ENCODE measurements around the gene DEK.

Gene DEK

DNA sequence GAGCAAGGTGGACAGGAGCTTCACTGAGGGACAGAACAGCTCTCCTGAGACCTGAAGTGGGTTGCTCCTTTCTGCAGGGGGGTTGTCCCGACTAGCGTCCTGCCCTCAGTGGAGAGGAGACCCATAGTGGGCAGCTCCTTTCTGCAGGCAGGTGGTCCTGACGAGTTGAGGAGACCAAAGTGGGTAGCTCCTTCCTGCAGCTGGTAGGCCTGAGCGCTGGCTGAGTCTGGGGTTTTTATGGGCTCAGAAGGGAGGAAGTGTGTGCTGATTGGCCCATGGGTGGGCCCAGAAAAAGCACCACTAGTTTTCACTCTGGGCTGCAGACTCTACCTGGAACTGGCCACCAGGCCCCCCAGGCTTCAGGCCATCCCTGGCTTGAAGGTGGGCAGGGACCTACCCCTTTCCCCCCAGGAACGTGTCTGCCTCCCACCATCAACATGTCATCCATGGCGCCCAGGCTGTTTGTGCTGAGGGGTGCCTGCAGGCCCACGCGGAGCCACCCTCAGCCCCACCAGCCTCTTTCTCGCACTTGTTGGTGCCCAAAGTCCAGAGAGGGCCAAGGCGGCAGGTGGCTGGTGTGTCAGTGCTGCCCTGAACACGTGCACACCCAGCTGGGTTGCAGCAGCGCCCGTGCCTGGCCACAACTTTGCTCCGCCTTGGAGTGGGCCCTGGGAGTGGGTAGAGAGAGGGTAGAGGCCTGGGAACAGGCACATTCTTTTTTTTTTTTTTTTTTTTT lies 1.6 kb upstream of the DEK start:
- no peak for DNase-seq (ENCODE audit: low spot score)

DNA sequence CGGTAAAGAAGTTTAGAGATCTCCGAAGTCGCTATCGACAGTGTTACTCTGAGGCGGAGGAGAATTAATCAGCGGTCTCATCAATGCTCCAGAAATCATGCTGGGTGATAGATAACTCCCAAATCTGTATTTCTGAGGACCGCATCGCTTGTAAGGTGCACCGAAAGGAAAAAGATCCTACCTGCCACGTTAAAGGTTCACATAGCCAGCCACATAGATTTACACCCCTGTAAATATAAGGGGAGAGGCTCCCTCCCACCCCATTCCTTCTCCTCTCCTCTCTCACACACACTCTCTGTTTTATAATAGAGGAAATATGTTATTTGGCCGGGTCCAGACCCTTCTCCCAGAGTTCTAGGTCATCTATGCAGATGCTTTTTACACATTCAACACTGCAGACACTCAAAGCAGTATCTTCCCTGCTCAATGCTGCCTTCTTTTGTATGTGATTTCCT lies 620 bp upstream of the DEK start:
- no peak for DNase-seq (ENCODE audit: low spot score)

DNA sequence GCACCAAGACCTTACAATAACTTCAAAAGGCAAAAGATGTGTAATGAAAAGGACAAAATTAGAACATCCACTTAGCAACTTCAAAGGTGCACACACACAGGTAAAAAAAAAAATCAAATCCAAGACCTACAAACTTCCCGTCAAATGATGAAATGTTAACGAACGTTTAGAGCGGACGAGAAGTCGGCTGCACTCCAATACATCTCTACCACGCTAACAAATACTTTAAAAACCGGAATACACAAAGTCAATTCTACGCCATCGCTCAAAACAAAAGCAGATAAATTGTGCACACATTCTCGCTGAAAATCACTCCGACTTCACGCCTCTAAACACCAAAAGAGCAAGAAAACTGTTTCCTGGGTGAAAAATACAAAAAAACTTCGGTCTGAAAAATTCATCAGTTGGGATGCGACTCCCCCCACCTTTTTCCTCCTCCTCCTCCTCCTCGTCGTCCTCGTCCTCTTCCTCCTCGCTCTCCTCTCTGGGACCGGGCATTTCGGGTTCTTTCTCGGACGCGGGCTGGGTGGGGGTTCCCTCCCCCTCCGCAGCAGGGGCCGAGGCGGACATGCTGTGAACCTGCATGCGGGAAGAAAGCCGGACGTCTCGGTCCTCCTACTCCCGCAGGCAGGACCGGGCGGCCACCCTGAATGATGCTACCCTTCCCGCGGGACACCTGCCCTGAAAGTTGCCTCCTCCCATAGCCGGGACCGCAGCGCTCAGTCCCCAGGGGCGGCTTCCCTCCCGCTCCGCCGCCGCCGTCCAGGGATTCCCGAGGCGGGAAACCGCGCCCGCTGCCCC lies 712 bp downstream of the DEK start:
- no peak for DNase-seq (ENCODE audit: low spot score)

DNA sequence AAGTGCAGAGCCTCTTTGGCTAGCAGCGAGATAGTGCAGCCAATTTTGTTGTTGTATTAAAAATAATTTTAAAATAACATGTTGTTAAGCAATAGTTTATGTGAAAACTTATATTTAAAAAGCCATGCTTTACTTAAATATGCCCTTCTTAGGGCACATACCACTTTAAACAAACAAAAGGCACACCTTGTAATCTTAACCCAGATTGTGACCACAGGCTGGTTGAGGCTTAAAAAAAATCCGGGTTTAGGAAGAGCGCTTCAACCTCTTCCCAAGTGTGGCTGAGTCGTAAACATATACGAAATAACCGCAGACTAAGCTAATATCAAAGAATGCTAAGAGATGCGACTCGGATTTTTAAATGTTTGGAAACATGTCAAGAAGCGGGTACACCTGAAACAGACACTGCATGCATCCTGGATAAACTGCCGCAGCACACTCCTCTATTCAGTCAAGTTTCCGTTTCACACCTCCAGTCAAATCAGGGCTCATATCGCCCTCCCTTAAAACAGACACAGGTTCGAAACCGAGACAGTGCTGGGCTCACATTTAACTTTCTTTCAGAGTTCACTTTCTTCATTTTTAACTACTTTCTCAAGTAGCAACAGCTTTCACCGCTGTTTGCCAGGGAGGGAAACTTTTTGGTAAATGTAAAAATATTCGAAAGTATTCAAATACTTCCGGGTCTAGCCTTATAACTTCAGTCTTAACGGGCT lies 1.5 kb downstream of the DEK start:
- DNase-seq (ENCODE audit: low spot score) = no peak

DNA sequence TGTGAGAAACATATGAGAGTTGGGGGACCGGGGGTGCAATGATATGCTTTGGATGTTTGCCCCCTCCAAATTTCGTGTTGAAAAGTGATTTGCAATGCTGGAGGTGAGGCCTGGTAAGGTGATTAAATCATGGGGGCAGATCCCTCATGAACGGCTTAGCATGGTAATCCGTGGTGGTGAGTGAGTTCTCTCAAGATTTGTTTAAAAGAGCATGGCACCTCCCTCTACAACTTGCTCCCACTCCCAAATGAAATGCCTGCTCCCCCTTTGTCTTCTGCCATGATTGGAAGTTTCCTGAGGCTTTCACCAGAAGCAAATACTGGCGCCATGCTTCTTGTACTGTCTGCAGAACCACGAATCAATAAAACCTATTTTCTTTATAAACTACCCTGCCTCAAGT lies 2.5 kb downstream of the DEK start:
- no peak for DNase-seq (ENCODE audit: low spot score)

DNA sequence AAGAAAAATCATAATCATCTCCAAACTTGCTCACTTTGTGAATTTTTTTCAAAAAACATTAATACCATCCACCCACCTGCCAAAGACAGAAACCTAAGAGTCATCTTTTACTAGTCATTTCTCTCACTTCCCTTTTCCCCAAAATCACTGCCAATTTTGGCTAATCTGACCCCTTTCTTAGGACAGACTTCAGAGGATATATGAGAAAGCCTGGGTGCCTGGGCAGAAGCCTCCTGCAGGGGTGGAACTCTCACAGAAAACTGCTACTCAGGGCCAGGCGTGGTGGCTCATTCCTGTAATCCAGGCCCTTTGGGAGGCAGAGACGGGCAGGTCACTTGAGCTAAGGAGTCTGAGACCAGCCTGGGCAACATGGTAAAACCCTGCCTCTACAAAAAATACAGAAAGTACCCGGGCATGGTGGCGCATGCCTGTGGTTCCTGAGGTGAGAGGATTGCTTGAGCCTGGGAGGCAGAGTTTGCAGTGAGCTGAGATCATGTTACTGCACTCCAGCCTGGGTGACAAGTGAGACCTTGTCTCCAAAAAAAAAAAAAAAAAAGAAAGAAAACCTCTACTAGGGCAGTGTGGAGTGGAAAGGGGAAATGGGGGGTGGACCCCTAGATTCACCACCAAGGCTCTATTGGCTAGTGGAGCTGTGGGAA lies 3.8 kb downstream of the DEK start:
- DNase-seq (ENCODE audit: low spot score) = no peak

DNA sequence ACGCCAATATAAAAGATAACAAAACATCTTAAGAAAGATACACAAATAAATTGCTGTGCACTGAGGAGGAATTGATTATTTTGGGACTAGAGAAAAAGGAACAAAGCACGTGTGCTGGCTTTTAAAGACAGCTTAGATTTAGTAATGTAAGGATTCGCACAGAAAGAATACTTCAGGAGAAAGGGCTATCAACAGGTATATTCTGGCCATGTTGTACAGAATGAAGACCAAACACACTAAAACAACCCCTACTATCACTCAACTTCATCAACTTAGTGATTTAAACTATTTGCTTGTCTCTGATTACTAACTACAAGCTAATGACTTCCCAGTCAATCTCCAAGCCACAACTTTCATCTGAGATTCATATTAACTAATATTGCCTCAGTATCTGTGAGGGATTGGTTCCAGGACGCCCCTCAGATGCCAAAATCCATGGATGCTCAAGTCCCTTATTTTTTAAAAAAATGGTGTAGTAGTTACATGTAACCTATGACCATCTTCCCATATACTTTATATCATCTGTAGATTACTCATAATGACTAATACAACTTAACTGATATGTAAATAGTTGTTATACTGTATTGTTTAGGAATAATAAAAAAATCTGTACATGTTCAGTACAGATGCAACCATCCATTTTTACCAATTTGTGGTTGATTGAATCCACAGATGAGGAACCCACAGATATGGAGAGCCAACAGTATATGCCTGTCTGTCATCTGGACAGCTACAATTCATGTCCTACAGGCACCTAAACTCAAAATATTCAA lies 4.5 kb downstream of the DEK start:
- DNase-seq (ENCODE audit: low spot score) = no peak

DNA sequence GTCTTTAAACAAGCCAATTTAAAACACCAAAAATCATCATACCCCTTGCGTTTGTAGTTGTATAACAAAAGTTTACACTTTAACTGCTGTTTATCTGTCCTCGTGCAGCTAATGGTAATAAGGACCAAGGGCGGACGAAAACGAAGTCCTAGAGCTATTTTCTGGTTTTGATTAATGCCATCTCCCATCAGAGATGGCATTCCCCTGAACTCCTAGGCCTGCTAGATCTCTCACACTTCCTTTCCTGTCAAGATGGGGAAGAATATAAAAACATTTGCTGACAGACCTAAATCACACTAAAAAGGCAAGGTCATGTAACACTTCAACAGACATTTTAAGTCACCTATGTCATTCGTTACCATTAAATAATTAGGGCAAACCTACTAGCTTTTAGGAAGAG lies 9.5 kb downstream of the DEK start:
- DNase-seq (ENCODE audit: low spot score) = no peak

DNA sequence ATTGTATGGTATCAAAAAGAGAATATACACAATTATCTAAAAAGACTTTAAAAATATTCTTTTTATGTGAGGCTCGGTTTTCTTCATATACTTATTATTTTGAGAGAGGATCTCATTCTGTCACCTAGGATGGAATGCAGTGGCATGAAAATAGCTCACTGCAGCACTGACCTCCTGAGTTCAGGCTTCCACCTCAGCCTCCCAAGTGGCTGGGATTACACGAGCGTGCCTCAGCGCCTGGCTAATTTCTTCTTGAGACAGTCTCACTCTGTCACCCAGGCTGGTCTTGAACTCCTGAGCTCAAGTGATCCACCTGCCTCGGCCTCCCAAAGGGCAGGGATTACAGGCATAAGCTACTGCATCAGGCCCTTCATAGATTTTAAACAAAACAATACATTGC lies 10.7 kb downstream of the DEK start:
- DNase-seq (ENCODE audit: low spot score) = no peak

DNA sequence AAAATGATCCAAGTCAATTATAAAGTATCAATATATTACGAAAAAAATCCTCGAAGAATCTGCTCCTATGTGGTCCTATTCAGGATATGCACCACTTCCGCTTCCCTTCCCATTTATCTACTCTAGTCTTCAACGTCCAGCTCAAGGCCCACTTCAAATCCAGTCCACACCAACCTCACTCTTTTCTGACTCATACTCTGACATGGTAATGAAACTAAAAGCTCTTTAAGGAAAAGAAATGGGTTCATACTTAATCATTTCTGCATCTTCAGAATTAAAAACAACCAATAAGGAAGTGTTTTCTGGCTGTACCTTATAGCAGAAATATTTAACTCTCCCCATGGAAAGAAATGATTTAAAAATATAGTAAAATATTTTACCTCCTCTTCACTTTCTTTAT lies 15.1 kb downstream of the DEK start:
- no peak for DNase-seq (ENCODE audit: low spot score)

DNA sequence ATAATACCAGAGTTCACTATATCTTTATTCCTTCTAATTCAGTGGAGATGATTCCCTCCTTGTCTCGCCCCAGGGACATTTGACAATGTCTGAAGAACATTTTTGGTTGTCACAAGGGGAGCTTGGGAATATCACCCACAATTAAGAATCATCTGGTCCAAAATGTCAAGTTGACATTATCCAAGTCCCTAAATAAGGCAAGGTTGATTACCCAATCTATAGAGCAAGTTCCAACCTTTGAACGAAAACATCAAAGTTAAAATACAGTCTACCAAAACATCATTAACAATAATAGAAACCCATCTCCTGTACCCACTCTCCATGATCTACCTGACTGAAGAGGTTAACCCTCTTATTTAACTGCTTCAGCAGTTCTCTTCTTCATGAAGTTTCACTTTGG lies 15.6 kb downstream of the DEK start:
- no peak for DNase-seq (ENCODE audit: low spot score)

DNA sequence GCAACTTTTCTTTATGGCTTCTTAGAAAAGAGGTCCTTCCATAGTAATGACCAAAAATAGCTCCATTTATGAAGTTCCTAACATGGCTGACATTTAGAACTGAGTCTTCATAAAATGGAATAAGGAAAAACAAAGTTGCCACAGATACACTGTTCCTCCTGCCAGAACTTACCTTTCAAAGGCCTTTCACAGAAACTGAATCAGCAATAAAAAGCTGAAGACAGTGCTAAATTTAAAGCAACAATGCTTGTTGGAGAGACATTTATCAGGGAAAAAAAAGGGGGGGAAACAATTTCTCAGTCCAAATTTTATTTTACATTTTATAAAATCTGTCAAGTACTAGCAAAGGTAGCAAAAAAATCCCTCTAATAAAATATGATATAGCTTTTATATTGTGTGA lies 17.3 kb downstream of the DEK start:
- DNase-seq (ENCODE audit: low spot score) = no peak

DNA sequence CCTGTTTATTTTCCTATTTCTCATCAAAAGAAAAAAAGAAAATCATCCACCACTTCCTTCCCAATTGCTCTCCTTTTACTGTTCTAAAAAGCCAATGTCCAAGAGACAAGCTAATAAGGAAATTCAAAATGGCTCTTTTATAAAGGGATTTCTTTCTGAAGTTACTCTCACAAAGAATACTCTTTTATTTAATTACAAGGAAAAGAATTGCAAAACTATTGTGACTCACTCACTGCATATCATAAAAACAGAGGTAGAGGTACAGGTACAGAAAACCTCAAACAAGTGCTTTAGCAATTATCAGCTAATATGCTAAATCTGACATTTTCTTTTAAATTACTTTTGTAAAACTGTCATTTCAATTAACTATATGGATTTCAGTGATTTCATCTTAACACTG lies 18.1 kb downstream of the DEK start:
- DNase-seq (ENCODE audit: low spot score) = no peak

DNA sequence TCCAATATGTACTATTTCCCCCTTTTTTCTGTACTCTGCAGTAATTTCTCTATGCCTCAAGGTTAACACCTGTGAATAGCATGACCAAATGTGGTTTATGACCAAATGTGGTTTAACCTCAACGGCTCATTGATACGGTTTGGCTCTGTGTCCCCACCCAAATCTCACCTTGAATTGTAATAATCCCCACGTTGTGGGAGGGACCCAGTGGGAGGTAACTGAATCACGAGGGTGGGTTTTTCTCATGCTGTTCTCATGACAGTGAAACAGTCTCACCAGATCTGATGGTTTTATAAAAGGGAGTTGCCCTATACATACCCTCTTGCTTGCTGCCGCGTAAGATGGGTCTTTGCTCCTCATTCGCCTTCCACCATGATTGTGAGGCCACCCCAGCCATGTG lies 18.7 kb downstream of the DEK start:
- no peak for DNase-seq (ENCODE audit: low spot score)

DNA sequence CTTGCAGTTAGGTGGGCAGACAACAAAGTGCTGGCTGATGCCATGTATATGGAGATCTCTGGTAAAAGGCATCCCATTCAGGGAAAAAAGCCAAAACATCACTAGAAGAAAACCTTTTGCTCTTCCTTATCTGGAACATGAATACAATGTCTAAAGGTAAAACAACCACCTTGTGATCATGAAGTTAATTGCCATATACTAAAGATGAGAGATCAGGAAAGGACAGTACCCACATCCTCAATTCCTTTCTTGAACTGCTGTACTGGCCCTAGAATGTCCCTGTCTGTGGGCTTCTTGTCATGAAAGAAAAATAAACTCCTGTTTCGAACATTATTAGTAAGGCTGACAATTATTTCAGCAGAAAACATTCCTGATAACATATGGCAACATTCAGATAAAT lies 19.3 kb downstream of the DEK start:
- DNase-seq (ENCODE audit: low spot score) = no peak

DNA sequence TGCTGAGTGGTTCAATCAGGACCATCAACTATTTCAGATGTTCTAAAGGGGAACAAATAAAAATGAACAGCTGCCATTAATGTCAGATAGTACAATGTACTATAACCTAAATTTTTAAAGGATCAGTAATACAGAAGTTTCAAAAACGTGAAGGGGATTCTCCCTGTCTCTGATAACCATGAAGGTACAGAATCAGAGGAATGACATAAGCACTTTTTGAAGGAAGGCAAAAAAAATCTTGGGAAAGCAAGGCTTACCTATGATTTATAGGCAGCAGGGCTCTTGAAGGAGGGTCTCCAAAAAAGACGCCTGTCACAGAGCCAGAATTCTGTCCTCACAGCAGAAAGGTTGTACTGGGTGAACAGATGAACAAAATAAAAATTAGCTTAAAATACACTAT lies 20.1 kb downstream of the DEK start:
- DNase-seq (ENCODE audit: low spot score) = no peak

DNA sequence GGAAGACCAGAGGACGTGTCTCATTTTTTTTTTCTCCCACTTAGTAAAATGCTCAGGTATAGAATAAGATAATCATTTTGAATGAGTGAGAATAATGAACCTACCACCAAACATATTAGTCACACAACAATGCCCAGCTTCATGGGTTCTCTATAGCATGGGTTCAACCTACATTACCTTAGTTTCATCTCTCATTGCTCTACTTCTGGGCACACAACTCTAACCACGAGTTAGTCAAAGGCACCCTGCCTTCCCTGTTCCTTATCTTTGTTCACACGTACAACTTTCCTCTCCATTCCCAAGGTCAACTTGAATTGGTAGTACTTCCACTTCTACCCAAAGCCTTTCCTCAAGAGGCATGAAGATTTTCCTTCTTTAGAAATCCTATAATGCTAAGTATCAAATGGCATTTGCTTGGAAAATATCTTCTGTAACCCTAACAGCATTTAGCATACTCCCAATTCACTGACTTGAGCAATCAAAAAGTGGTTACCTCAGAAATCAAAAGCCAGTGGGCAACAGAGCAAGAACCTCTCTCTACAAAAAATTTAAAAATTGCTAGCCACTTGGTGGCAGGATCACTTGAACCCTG lies 20.9 kb downstream of the DEK start:
- DNase-seq (ENCODE audit: low spot score) = no peak

DNA sequence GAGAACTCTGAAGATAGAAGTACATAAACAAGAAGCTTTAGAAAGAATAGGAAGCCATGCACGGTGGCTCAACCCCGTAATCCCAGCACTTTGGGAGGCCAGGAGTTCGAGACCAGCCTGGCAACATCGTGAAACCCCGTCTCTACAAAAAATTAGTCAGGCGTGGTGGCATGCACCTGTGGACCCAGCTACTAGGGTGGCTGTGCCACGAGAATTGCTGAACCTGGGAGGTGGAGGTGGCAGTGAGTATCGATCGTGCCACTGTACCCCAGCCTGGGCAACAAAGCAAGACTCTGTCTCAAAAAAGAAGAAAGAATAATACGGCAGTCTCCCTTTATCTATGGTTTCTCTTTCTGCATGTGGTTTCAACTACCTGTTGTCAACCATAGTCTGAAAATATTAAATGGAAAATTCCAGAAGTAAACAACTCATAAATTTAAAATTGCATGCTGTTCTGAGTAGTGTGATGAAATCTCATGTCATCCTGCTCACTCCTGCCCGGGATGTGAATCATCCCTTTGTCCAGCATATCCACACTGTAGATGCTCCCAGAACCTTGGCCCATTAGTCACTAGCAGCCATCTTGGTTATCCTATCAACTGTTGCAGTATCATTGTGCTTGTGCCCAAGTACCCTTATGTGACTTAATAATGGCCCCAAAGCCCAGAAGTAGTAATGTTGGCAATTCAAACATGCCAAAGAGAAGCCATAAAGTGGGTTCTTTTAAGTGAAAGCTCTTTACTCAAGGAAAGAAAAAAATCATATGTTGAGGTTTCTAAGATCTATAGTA lies 22.1 kb downstream of the DEK start:
- DNase-seq (ENCODE audit: low spot score) = no peak

DNA sequence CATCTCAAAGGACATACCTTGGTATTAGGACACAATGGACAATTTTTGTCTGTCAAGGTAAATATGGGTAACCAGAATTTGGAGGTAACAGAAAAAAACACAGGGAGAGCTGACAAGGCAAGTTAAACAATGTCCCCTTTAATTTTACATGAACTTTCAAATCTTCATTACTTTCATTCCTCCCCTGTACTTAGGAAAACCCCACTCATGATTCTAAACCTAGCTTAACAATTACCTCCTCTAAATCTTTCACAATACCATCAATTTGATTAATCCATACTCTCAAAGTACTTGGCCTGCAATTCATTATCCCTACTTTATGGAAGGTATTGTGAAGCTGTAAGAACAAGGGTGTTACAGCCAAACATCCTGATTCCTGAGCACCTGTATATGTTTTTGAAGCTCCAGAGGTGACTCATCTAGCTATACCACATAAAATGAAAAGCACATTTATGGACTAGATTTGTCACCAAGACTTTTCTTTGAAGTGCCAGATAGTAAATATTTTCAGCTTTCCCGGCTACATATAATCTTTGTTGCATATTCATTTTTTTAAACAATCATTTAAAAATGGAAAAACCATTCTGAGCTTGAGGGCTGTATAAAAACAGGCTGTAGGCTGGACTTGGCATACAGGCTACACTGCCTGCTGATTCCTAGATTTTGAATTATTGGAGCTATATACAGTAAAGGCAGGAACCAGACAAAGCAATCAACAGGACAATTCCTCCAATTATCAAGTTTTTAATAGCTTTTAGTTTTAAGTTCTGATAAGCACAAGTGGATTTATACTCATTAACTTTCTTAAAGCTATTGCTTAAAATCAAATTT lies 22.9 kb downstream of the DEK start:
- no peak for DNase-seq (ENCODE audit: low spot score)

DNA sequence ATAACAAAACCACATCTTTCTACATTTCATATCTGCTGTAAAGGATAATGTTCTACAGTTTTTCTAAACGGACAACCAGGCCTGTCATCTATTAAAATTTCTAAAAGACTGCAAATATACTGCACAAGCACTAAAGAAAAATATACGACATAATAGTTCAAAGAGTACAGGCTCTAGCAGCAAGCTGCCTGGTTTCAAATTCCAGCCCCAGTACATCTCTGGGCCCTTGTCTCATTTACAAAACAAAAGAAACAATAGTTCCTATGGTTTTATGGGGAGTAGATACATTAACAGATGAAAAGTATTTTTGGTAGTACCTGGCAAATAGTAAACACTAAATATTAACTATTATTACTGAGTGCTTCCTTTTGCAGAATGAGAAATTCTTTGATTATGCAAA lies 24.1 kb downstream of the DEK start:
- no peak for DNase-seq (ENCODE audit: low spot score)

Data from left forelimb (tissue), 1 donor.